OCI-M2 (cell line): Measurements from ENCODE around the gene CLEC16A.

Source experiments
- DNase-seq: peaks from one replicate; lab custom pipeline; 2025; ENCODE audit not compliant: unreplicated experiment; lab: John Stamatoyannopoulos, UW

Gene CLEC16A

GRCh38 chr16:11111856-11112634 lies 167.7 kb downstream of the CLEC16A start:
- DNase-seq, result no peak

DNA sequence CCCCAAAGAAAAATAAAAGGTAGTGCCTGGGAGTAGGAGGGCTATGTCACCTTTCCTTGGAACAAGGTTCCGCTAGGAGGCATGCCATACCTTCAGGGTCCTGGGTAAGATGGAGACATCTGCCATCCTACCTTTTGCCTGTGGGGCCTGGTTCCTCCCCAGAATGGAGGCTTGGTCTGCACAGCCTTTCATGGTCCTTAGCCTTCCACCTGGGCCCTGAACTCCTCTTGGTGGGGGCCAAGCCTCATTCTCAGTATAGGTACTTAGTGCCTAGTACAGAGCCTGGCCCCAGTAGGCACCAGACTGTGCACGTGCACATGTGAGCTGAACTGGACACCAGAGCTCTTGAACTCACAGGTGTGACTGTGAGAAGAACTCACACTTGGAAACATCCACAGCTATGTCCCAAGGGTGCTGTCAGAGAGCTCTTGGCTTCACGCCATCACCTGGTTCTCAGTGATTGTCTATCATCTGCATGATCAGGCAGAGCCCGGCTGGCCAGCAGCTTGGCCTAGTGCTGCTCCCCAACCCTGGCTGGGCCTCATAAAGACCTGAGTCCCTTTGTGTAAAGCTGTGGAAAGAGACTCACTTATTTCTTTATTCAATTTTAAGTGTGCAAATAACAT lies 168.5 kb downstream of the CLEC16A start:
- no peak for DNase-seq

GRCh38 chr16:11114366-11115164 lies 170.2 kb downstream of the CLEC16A start:
- DNase-seq, result no peak

DNA sequence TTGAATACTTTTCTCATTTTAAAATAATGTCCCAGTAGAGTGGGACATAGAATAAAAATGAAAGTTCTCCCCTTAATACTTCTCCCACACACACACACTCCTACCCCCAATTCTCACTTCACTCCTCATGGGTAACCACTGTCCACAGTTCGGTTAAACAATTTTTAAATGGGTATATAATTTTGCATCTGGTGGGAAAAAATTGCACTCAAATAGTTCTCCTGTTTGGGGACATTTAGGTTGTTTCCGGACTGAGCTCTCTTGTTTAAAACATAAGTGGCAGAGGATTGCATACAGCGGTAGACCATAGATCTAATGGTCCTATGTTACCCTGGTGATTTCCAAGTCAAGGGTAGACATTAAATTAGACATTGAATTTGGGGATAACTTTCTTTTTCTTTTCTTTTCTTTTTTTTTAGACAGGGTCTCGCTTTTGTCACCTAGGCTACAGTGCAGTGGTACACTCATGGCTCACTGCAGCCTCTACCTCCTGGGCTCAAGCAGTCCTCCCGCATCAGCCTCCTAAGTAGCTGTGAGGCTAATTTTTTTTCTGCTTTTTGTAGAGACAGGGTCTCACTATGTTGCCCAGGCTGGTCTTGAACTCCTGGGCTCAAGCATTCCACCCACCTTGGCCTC lies 173.3 kb downstream of the CLEC16A start:
- no peak for DNase-seq

DNA sequence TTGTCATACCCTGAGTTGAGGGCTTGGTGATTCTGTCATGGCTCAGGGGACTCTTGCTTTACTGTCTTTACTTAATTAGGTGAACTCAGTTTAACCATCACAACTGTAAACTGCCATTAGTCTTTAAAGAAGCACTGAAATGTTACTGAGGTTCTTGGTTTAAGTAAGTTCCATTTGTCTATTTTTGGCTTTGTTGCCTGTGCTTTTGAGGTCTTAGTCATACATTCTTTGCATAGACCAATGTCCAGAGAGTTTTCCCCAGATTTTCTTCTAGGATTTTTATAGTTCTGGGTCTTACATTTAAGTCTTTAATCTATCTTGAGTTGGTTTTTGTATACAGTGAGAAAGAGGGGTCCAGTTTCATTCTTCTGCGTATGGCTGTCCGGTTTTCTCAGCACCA lies 174.1 kb downstream of the CLEC16A start:
- DNase-seq, result no peak

GRCh38 chr16:11121083-11121608 lies 176.8 kb downstream of the CLEC16A start:
- no peak for DNase-seq

DNA sequence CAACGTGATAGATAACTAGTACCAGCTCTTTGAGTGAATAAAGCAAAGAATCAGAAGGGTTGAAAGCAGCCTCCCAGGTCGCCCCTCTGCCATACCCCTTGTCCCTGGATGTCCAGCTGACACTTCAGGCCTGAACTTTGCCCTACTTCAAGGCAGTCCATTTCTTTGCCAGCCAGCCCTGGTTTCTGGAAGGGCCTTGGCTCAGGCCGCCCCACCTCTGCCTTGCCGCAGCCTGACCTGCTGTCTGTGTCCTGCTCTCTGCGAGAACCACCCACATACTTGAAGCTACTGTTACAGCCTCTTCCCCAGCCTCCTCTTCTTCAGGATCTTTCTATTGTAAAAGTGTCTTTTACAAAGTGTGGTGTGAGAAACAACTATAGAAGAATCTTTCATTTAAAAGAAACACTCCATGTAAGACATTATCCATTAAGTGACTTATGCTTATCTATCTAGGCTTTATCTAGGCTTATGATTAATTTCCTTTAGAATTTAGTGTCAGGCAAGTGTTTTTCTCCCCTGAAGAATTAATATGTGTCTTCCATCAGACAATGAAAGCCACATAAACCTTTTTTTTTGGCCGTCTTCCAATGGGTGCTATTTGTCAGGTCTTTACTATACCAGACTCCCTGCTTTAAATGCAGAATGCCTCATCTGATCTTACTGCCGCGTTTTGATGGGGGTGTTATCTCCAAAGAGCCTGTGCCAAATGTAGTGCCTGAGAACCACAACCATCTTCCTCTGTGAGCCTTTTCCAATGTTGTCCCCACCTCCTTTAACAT lies 177.7 kb downstream of the CLEC16A start:
- DNase-seq, result no peak

DNA sequence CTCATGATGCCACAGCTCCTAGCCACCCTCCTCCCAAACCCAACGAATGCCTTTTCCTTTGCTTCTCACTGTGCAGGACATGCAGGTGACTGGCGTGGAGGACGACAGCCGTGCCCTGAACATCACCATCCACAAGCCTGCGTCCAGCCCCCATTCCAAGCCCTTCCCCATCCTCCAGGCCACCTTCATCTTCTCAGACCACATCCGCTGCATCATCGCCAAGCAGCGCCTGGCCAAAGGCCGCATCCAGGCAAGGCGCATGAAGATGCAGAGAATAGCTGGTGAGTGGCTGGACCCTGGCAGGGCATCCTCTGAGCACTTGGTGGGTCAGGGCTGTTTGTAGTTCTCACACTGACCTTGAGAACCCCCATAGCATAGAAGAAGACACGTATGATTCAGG lies 179.3 kb downstream of the CLEC16A start:
- no peak for DNase-seq

- no peak for DNase-seq
Measured at GRCh38 chr16:11125936-11126335, 181.6 kb downstream of the CLEC16A start.

- DNase-seq, result no peak
Measured at GRCh38 chr16:11126399-11127054, 182.2 kb downstream of the CLEC16A start.

DNA sequence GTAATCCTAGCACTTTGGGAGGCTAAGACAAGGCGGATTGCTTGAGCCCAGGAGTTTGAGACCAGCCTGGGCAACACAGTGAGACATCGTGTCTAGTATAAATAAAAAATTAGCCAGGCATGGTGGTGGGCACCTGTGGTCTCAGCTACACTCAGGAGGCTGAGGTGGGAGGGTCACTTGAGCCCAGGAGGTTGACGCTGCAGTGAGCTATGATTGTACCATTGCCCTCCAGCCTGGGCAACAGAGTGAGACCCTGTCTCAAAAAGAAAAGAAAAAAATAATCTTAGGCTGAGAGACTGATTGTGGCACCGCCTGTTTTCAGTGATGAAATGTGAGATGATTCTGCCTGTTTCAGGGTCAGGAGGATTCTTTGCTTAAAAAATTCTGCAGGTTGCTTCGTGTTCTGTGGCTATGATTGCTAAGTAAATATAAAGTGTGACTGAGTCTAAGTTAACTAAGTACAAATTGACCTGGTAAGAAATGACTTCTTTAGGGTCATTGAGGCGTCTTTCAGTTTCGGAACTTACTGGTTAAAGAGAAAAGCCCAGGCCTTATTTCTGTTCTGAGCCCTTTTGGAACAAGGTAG lies 183.3 kb downstream of the CLEC16A start:
- DNase-seq, result no peak

- no peak for DNase-seq
Measured at GRCh38 chr16:11128211-11129141, 184.1 kb downstream of the CLEC16A start.

DNA sequence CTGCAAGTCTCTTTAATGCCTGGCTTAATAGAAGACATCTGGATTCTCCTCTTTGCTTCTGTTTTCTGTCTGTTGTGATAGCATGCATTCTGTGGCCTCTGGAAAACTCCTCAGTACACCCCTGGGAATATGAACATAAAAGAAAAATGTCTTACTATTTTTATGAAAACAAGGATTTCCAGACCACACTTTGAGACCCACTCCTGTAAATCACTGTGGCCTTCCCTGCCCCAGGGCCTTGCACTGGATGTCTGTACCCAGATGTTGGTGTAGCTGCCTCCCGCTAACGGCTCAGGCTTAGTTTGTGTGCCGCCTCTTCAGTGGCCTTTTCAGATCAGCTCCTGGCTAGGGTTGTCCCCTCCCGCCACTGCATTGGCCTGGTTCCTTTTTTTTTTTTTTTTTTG lies 185.0 kb downstream of the CLEC16A start:
- no peak for DNase-seq

GRCh38 chr16:11130978-11131665 lies 186.8 kb downstream of the CLEC16A start:
- DNase-seq, result no peak

DNA sequence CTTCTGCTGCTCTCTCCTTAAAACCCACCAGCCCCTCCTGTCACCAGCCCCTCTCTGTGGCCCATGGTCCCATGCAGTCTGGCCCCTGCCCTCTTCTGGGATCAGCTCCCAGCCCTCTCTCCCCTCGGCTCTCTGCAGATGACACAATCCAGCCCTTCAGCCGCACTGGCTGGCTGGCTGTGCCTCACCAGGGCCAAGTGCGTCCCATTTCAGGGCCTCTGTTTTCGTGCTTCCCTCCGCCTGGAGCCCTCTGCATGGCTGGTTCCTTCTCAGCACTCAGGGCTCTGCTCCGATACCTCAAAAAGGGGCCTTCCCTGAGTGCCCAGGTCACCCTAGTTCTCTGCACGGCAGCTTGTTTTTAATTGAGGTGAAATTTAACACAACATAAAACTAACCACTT lies 187.3 kb downstream of the CLEC16A start:
- no peak for DNase-seq

DNA sequence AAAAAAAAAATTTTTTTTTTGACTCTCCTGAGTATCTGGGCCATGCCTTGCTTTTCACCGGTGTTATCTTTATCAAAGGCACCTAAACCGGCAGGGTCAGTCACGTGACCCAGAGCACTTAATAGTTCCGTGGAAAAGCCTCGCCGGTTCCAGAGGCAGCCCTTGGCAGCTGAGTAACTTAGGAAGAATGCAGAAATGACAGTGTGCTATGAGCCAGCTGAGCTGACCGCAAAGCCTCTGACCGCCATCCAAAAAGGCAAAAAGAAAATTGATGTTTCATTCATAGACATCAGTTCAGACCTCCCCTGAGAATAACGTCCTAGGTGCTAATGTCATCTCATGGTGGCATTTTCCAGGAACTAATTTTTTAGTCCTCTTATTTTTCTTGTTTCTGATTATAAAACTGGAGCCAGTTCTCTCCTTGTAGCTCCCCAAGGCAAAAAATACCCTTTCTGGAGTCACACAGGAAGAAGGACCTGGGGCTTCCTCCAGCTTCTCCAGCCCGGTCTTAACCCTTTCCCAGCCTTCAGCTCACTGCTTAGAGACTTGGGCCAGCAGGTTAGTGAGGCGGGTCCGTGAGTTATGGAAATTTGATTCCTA lies 189.1 kb downstream of the CLEC16A start:
- DNase-seq, result no peak

DNA sequence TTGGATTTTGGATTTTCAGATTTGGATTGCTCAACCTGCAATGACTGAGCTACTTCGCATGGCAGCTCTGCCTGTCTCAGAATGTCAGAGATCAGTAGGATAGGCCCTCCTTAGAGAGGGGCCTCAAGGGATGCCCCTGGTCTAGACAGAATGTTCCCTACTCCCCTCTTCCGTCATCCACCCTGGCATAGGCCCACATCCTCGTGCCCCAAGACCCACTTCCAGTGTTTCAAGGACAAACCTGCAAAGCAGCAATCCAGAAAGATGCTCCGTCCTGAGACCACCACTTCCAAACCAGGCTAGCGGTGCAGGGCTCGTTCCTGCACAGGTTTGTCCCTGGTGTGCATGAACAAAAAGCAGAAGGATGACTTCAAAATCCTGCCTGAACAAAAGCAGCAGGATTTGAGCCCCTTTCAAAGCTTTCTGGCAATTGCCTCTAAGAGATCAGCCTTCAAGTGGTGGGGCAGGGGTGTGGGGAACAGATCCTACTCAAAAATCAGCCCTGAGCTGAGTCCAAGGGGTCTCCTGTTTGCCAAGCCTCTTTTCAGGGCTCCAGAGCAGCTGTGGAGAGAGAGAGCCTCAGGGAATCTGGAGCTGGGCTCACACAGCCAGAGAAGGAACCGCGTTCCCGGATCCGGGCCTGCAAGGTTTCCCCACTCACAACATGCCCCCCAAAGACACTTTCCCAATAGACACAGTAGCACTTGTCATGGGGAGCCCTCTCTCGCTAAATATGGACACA lies 190.5 kb downstream of the CLEC16A start:
- no peak for DNase-seq
